K562 (cell line): ENCODE data around the gene GET4. TPM values are rescaled to one million over a fixed set of nuclear protein-coding genes. Genes with fewer than 3 reads are reported as not detected.
A peak's percentile ranks its signal among the peaks of the same experiment; 100 is the strongest.

Experiments used
- C11orf30 ChIP-seq: fragments of 450-650 bp; IDR thresholded peaks from 2 replicates; pipeline ENCODE4 v1.6.1; 2016; ENCODE audit warnings: low read depth, mild to moderate bottlenecking
- CBFA2T3 ChIP-seq: fragments of 450-650 bp; IDR thresholded peaks from 2 replicates; pipeline ENCODE4 v1.6.1; 2017
- HNRNPH1 ChIP-seq: fragments of 200-400 bp; formaldehyde crosslinking; optimal IDR thresholded peaks from 2 replicates; pipeline ENCODE3; 2017; ENCODE audit warnings: low read depth, mild to moderate bottlenecking, low read length, moderate library complexity
- NCOA6 ChIP-seq: fragments of 450-650 bp; IDR thresholded peaks from 2 replicates; pipeline ENCODE4 v1.6.1; 2017; ENCODE audit warnings: mild to moderate bottlenecking
- PTBP1 ChIP-seq: fragments of 200-400 bp; formaldehyde crosslinking; IDR thresholded peaks from 2 replicates; pipeline ENCODE4 v1.6.1; 2017; ENCODE audit warnings: low read depth, low read length
- SRSF1 ChIP-seq: fragments of 200-400 bp; formaldehyde crosslinking; IDR thresholded peaks from 2 replicates; pipeline ENCODE4 v1.6.1; 2017; ENCODE audit warnings: mild to moderate bottlenecking, low read depth, low read length, moderate library complexity
- TAL1 ChIP-seq: fragments of 450-650 bp; IDR thresholded peaks from 2 replicates; pipeline ENCODE4 v1.6.1; 2016; ENCODE audit warnings: mild to moderate bottlenecking
- U2AF1 ChIP-seq: fragments of 200-400 bp; formaldehyde crosslinking; optimal IDR thresholded peaks from 2 replicates; pipeline ENCODE3; 2017; ENCODE audit warnings: mild to moderate bottlenecking, low read depth, low read length, moderate library complexity
- ZNF436 ChIP-seq: fragments of 250-450, 450-650 bp; sonication (Bioruptor Pico); formaldehyde crosslinking; IDR thresholded peaks from 2 replicates; pipeline ENCODE4 v1.7.0; 2020; ENCODE audit warnings: mild to moderate bottlenecking
- ZNF707 ChIP-seq: fragments of 250-450 bp; sonication (Bioruptor Pico); conservative IDR thresholded peaks from 2 replicates; pipeline ENCODE4 v1.8.0; 2022; ENCODE audit warnings: inconsistent platforms, mild to moderate bottlenecking, moderate library complexity
- ZNF717 ChIP-seq: fragments of 250-450 bp; sonication (Bioruptor Pico); IDR thresholded peaks from 2 replicates; pipeline ENCODE4 v1.5.0; 2021
- polyA plus RNA-seq, 8 experiments: library from polyadenylated mRNA; depleted of rRNA in 4 of 8; stranded (reverse) in 5 of 8; unstranded in 3 of 8; fragments of >200 nt; fragmentation: Nextera tagmentation in 2 of 8; fragmentation: Illumina TruSeq in 1 of 8; extraction: Ambion mirVana in 2 of 8; extraction: Trizol in 1 of 8; gene quantifications; 2 replicates each; pipeline versions ENCODE4 v1.2.1 to v1.2.3, GENCODE V29; 2011 to 2014; ENCODE audit warnings: inconsistent platforms in 1 of 8, missing spikeins in 1 of 8
- total RNA-seq, 7 experiments: library from RNA; depleted of rRNA in 6 of 7; stranded (reverse); fragments of >200 nt in 6 of 7; fragmentation: Illumina TruSeq in 2 of 7; extraction: Trizol in 2 of 7; gene quantifications; 2 replicates each; pipeline versions ENCODE4 v1.2.1 to v1.2.3, GENCODE V29; 2011 to 2021; ENCODE audit warnings: low replicate concordance in 1 of 7
- TF ChIP-seq, protein P1 (sequence below): fragments of 250-450 bp; sonication (Bioruptor Pico); IDR thresholded peaks from 2 replicates; pipeline ENCODE4 v1.4.0; 2020; ENCODE audit warnings: mild to moderate bottlenecking, moderate library complexity
- TF ChIP-seq, protein P2 (sequence below): fragments of 450-650 bp; IDR thresholded peaks from 2 replicates; pipeline ENCODE4 v1.6.1; 2017; ENCODE audit warnings: antibody characterized with exemption
- TF ChIP-seq, protein P3 (sequence below): sonication (generic); formaldehyde crosslinking; IDR thresholded peaks from 2 replicates; pipeline ENCODE4 v1.8.1; 2022; ENCODE audit warnings: missing genetic modification reagents
- TF ChIP-seq, protein P4 (sequence below): fragments of 450-650 bp; IDR thresholded peaks from 2 replicates; pipeline ENCODE4 v1.6.1; 2016; ENCODE audit warnings: antibody characterized with exemption
- TF ChIP-seq, protein P5 (sequence below): fragments of 250-450 bp; sonication (Bioruptor Pico); IDR thresholded peaks from 2 replicates; pipeline ENCODE4 v1.5.0; 2021; ENCODE audit warnings: mild to moderate bottlenecking, moderate library complexity

Gene GET4
- total and polyA plus RNA-seq, 9 of the 15 experiments (the other 6 are each of a cell fraction or from before 2014, with no cell fraction given), result 0.99 to 122 (median 40.4) TPM

DNA sequence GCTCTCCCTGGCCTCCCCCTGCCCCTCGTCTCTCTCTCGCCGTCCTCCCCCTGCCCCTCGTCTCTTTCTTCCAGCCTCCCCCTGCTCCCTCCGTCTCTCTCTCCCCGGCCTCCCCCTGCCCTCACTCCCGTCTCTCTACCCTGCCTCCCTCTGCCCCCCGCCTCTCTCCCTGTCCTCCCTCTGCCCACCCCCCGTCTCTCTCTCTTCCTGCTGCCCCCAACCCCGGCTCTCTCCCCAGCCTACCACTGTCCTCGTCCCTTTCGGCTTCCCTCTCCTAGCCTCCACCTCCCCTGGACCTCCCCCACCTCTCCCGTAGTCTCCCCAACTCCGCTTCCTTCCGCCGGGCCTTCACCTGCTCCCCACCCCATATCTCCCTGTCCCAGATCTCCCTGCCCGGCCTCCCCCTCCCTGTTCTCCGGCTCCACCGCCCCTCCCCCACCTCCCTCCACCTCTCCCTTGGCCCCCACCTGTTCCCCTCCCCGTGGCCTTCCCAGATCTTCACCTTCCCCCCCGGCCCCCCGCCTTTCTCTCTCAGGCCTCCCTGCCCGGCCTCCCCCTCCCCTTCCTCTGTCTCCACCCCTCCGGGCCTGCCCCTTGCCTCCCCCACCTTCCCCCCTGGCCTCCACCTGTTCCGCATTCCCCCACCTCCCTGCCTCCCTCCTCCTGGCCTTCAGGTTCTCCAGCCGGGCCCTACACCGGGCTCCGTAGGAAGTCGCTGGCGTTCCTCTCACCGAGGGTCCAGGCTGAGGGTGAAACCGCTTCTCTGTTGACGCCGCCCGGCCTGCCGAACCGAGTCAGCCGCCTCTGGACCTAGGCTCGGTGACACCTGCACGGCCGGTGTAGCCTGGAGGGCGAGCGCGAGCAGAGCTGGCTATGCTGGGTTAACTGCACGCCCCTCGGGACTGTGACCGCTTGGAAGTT lies 1.2 kb downstream of the GET4 start (continued):
- TF ChIP-seq, protein P1, sequence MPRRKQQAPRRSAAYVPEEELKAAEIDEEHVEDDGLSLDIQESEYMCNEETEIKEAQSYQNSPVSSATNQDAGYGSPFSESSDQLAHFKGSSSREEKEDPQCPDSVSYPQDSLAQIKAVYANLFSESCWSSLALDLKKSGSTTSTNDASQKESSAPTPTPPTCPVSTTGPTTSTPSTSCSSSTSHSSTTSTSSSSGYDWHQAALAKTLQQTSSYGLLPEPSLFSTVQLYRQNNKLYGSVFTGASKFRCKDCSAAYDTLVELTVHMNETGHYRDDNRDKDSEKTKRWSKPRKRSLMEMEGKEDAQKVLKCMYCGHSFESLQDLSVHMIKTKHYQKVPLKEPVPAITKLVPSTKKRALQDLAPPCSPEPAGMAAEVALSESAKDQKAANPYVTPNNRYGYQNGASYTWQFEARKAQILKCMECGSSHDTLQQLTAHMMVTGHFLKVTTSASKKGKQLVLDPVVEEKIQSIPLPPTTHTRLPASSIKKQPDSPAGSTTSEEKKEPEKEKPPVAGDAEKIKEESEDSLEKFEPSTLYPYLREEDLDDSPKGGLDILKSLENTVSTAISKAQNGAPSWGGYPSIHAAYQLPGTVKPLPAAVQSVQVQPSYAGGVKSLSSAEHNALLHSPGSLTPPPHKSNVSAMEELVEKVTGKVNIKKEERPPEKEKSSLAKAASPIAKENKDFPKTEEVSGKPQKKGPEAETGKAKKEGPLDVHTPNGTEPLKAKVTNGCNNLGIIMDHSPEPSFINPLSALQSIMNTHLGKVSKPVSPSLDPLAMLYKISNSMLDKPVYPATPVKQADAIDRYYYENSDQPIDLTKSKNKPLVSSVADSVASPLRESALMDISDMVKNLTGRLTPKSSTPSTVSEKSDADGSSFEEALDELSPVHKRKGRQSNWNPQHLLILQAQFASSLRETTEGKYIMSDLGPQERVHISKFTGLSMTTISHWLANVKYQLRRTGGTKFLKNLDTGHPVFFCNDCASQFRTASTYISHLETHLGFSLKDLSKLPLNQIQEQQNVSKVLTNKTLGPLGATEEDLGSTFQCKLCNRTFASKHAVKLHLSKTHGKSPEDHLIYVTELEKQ, result no peak
- TF ChIP-seq, protein P2, sequence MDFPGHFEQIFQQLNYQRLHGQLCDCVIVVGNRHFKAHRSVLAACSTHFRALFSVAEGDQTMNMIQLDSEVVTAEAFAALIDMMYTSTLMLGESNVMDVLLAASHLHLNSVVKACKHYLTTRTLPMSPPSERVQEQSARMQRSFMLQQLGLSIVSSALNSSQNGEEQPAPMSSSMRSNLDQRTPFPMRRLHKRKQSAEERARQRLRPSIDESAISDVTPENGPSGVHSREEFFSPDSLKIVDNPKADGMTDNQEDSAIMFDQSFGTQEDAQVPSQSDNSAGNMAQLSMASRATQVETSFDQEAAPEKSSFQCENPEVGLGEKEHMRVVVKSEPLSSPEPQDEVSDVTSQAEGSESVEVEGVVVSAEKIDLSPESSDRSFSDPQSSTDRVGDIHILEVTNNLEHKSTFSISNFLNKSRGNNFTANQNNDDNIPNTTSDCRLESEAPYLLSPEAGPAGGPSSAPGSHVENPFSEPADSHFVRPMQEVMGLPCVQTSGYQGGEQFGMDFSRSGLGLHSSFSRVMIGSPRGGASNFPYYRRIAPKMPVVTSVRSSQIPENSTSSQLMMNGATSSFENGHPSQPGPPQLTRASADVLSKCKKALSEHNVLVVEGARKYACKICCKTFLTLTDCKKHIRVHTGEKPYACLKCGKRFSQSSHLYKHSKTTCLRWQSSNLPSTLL, result no peak
- TF ChIP-seq HNRNPH1 (no peak), ZNF707 (CRISPR knock-in tag) (no peak), ZNF717 (no peak), NCOA6 (no peak), PTBP1 (no peak), CBFA2T3 (peak; percentile 82), SRSF1 (no peak), TAL1 (peak; percentile 62), U2AF1 (no peak), C11orf30 (no peak), ZNF436 (no peak)
- TF ChIP-seq, protein P3, sequence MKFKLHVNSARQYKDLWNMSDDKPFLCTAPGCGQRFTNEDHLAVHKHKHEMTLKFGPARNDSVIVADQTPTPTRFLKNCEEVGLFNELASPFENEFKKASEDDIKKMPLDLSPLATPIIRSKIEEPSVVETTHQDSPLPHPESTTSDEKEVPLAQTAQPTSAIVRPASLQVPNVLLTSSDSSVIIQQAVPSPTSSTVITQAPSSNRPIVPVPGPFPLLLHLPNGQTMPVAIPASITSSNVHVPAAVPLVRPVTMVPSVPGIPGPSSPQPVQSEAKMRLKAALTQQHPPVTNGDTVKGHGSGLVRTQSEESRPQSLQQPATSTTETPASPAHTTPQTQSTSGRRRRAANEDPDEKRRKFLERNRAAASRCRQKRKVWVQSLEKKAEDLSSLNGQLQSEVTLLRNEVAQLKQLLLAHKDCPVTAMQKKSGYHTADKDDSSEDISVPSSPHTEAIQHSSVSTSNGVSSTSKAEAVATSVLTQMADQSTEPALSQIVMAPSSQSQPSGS, result no peak
- TF ChIP-seq, protein P4, sequence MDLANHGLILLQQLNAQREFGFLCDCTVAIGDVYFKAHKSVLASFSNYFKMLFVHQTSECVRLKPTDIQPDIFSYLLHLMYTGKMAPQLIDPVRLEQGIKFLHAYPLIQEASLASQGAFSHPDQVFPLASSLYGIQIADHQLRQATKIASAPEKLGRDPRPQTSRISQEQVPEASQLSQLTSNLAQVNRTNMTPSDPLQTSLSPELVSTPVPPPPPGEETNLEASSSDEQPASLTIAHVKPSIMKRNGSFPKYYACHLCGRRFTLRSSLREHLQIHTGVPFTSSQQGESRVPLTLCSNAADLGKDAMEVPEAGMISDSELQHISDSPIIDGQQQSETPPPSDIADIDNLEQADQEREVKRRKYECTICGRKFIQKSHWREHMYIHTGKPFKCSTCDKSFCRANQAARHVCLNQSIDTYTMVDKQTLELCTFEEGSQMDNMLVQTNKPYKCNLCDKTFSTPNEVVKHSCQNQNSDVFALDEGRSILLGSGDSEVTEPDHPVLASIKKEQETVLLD, result 0 out of 2 replicates have a peak, but pooled peaks have one; percentile 2
- TF ChIP-seq, protein P5, sequence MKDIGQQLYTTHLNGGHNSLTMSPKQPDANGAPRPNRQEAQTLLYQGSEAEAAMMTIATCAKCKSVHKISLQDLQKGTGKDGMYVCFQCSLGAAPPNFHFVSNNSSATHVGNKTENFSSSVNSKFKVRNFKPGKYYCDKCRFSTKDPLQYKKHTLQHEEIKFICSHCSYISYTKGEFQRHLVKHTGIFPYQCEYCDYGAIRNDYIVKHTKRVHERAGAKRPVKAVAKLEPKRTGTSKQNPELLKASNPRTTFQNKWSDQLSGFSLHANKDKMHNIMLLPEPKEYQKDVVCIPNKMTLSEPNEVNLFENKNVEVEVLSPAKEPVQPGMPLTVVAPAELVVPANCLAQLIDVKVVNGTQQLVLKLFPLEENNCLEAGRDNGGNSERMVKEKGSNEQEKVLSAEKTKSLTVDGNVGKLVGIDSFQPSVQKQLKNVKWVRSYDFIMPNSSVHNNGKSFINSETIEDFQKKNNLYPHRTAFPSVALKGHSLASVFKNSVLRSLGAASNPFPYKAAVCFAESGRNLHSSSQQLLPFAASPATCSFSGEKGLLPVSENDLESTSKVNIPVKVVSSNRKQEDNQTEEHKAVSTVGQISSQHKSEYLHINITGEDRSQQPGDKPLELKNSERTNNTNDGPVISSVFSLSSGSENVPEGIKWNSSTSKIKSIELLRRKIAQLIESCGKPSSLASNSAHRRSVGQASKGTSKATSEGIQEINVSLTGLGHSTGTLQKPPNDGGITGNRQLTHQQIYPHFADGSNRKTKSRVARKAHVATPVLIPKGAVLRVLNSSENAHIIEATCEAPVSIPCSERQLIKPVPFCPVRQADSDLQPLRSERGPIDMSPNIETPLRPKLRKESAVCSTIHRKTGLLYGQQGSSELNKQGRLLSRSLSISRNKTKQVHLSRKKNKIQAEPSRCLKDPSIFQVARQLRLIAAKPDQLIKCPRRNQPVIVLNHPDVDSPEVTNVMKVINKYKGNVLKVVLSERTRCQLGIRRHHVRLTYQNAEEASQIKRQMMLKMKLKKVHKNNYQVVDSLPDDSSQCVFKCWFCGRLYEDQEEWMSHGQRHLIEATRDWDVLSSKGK (CRISPR knock-in tag), result no peak
